Endothelial cell of umbilical vein (primary cell): ENCODE results near the gene RNF138. TPM values are rescaled to one million over a fixed set of nuclear protein-coding genes. Genes with fewer than 3 reads are reported as not detected.
"Not testable (repeated sequence)": the region's sequence is repeated elsewhere in the genome, so short reads cannot be mapped to it uniquely, and the experiment has no call there.

Experiments
- BruUV-seq: library from RNA; stranded (reverse); fragments of 400-500 nt; replicated peaks from 2 replicates; lab custom pipeline; 2021; lab: Mats Ljungman, UMichigan
- CTCF ChIA-PET: fragments of 300-600, 350-600 bp; sonication (Branson Sonifier 250); formaldehyde crosslinking; loops from one replicate; lab custom pipeline; 2021; ENCODE audit warnings: antibody characterized with exemption, inconsistent platforms; lab: Charles Lee
- POLR2A ChIA-PET: fragments of 300-600, 350-600 bp; sonication (Branson Sonifier 250); formaldehyde crosslinking; loops from one replicate; lab custom pipeline; 2021; ENCODE audit warnings: antibody characterized with exemption, inconsistent platforms; lab: Charles Lee
- DNase-seq: peaks from one replicate; pipeline ENCODE4 v3.0.0-alpha.2; 2011; ENCODE audit warnings: low read depth, low spot score
- FAIRE-seq: peaks from 2 replicates; lab custom pipeline; 2011; peaks lifted over from hg19 to GRCh38; lab: Jason Lieb, UNC
- H2AFZ ChIP-seq: 2 replicates; pipeline ENCODE4 v1.6.0; 2012; ENCODE audit warnings: low read depth, low read length, control low read depth, inconsistent platforms
- H3K27ac ChIP-seq: 2 replicates; pipeline ENCODE4 v1.5.1; 2011; ENCODE audit warnings: low read depth, mild to moderate bottlenecking, control low read depth, low read length, moderate library complexity; ENCODE audit not compliant: insufficient read depth
- H3K27me3 ChIP-seq, 2 experiments: 2 replicates each; pipeline versions ENCODE4 v1.6.0 to v1.6.1; 2011; ENCODE audit warnings: low read length in 2 of 2, mixed read lengths in 1 of 2; ENCODE audit not compliant: control insufficient read depth in 2 of 2, insufficient read depth in 2 of 2
- H3K36me3 ChIP-seq, 2 experiments: 2 replicates in 1 of 2; 3 replicates in 1 of 2; pipeline ENCODE4 v1.5.1; 2011; ENCODE audit warnings: low read length in 2 of 2, mild to moderate bottlenecking in 1 of 2, moderate library complexity in 1 of 2; ENCODE audit not compliant: control insufficient read depth in 2 of 2, insufficient read depth in 2 of 2; ENCODE audit errors: extremely low read depth in 1 of 2
- H3K4me1 ChIP-seq: 3 replicates; pipeline ENCODE4 v1.5.1; 2011; ENCODE audit warnings: mild to moderate bottlenecking, low read length; ENCODE audit not compliant: control insufficient read depth, insufficient read depth; ENCODE audit errors: extremely low read depth
- H3K4me2 ChIP-seq: 2 replicates; pipeline ENCODE4 v1.6.1; 2011; ENCODE audit warnings: low read length, control low read depth, mixed read lengths; ENCODE audit not compliant: insufficient read depth
- H3K4me3 ChIP-seq, 3 experiments: fragments of 200-600 bp in 1 of 3; sonication (generic), shearing (Covaris generic) in 1 of 3; replicated peaks in 1 of 3; 2 replicates each; pipeline ENCODE4 v1.5.1; 2011 to 2016; ENCODE audit warnings: control low read depth in 3 of 3, low read length in 3 of 3, mild to moderate bottlenecking in 2 of 3, inconsistent platforms in 1 of 3, low read depth in 1 of 3, moderate library complexity in 1 of 3; ENCODE audit not compliant: insufficient read depth in 1 of 3
- H3K79me2 ChIP-seq: 2 replicates; pipeline ENCODE4 v1.6.0; 2012; ENCODE audit warnings: low read length, inconsistent platforms; ENCODE audit not compliant: control insufficient read depth, insufficient read depth
- H3K9ac ChIP-seq: replicated peaks from 2 replicates; pipeline ENCODE3; 2011; ENCODE audit warnings: low read length, control low read depth; ENCODE audit not compliant: insufficient read depth; ENCODE audit errors: extremely low read depth
- H3K9me1 ChIP-seq: replicated peaks from 3 replicates; pipeline ENCODE4 v1.6.0; 2011; ENCODE audit warnings: mild to moderate bottlenecking, low read length; ENCODE audit not compliant: control insufficient read depth, insufficient read depth; ENCODE audit errors: extremely low read depth
- H3K9me3 ChIP-seq: replicated peaks from 2 replicates; pipeline ENCODE4 v1.5.1; 2012; ENCODE audit warnings: low read length, inconsistent platforms; ENCODE audit not compliant: control insufficient read depth, insufficient read depth
- H4K20me1 ChIP-seq: replicated peaks from 2 replicates; pipeline ENCODE3; 2011; ENCODE audit warnings: mild to moderate bottlenecking, low read length; ENCODE audit not compliant: control insufficient read depth, insufficient read depth; ENCODE audit errors: extremely low read depth
- EZH2 ChIP-seq: IDR thresholded peaks from 2 replicates; pipeline ENCODE4 v1.6.1; 2012; ENCODE audit warnings: borderline replicate concordance, low read depth, mild to moderate bottlenecking, moderate library complexity, low read length, inconsistent platforms; ENCODE audit not compliant: severe bottlenecking
- FOS ChIP-seq: IDR thresholded peaks from 2 replicates; pipeline ENCODE4 v1.6.1; 2011; ENCODE audit warnings: mild to moderate bottlenecking, low read length, moderate library complexity, borderline replicate concordance; ENCODE audit not compliant: insufficient read depth
- GATA2 ChIP-seq: IDR thresholded peaks from 2 replicates; pipeline ENCODE4 v1.7.0; 2011; ENCODE audit warnings: low read depth, mild to moderate bottlenecking, moderate library complexity, mixed read lengths, low read length; ENCODE audit not compliant: insufficient read length, insufficient read depth
- JUN ChIP-seq: IDR thresholded peaks from 2 replicates; pipeline ENCODE4 v1.6.1; 2011; ENCODE audit warnings: borderline replicate concordance, low read depth; ENCODE audit not compliant: insufficient read length, insufficient read depth
- MYC ChIP-seq: IDR thresholded peaks from one replicate; pipeline ENCODE4 v1.6.1; 2011; ENCODE audit warnings: mild to moderate bottlenecking, low read depth, low read length
- POLR2A ChIP-seq: IDR thresholded peaks from 2 replicates; pipeline ENCODE4 v1.6.1; 2012; ENCODE audit warnings: low read depth, mild to moderate bottlenecking, control low read depth, low read length
- POLR2AphosphoS5 ChIP-seq: IDR thresholded peaks from 2 replicates; pipeline ENCODE4 v1.6.1; 2012; ENCODE audit warnings: low read depth, mild to moderate bottlenecking, control low read depth, low read length, moderate library complexity; ENCODE audit not compliant: insufficient read depth
- dilution Hi-C: fragments of 300-500 bp; cut with MboI; formaldehyde crosslinking; loops from one replicate; pipeline ENCODE4 v1.15.0; 2019; ENCODE audit warnings: low sequenced_read_pairs; ENCODE audit not compliant: extremely low pct_ligation_motif_present
- intact Hi-C: fragments of 100-400 bp; cut with micrococcal nuclease; formaldehyde crosslinking; loops from one replicate; pipeline ENCODE4 v1.10.0; 2022
- polyA plus RNA-seq, 4 experiments: library from polyadenylated mRNA; depleted of rRNA in 3 of 4; stranded (reverse) in 3 of 4; unstranded in 1 of 4; fragments of >200 nt; gene quantifications; 2 replicates each; pipeline versions ENCODE4 v1.2.1 to v1.2.3, GENCODE V29; 2011 to 2012; ENCODE audit warnings: missing spikeins in 1 of 4
- total RNA-seq: library from RNA; stranded (reverse); gene quantifications from 2 replicates; pipeline ENCODE4 v1.2.3, GENCODE V29; 2021
- TF ChIP-seq, protein P1 (sequence below), 2 donors: IDR thresholded peaks; 1 replicate in 1 of 2; 2 replicates in 1 of 2; pipeline ENCODE4 v1.5.1; 2011; ENCODE audit warnings: low read length in 2 of 2, mild to moderate bottlenecking in 2 of 2, moderate library complexity in 2 of 2, control low read depth in 1 of 2, inconsistent platforms in 1 of 2, low read depth in 1 of 2; ENCODE audit not compliant: insufficient read depth in 1 of 2; ENCODE audit errors: extremely low read depth in 1 of 2
- TF ChIP-seq, protein P2 (sequence below): IDR thresholded peaks from 2 replicates; pipeline ENCODE4 v1.6.1; 2011; ENCODE audit not compliant: insufficient read depth, insufficient read length

The RNF138 gene
- total and polyA plus RNA-seq, 2 donors (not counting 3 experiments of a cell fraction or from before 2014, with no cell fraction given): 14.7 to 24.6 TPM

DNA sequence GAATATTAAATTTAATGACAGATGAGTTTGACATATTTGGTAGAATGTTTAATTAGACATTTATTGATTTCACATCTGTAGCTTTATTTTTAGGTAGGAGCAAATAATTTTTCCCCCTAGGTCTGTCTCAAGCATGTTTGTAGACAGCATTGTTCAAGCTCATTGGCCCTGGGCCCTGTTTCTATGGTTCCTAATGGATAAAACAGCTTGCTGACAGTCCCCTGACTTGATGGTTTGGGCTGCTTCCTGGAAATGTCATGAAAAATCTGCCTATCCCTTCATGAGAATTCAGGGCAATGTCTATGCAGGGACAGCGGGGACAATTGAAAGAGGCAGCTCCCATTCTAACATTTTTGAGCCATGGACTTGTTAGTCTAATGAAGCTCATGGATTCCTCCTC, 83.6 kb downstream of the RNF138 start:
- TF ChIP-seq, protein P1, sequence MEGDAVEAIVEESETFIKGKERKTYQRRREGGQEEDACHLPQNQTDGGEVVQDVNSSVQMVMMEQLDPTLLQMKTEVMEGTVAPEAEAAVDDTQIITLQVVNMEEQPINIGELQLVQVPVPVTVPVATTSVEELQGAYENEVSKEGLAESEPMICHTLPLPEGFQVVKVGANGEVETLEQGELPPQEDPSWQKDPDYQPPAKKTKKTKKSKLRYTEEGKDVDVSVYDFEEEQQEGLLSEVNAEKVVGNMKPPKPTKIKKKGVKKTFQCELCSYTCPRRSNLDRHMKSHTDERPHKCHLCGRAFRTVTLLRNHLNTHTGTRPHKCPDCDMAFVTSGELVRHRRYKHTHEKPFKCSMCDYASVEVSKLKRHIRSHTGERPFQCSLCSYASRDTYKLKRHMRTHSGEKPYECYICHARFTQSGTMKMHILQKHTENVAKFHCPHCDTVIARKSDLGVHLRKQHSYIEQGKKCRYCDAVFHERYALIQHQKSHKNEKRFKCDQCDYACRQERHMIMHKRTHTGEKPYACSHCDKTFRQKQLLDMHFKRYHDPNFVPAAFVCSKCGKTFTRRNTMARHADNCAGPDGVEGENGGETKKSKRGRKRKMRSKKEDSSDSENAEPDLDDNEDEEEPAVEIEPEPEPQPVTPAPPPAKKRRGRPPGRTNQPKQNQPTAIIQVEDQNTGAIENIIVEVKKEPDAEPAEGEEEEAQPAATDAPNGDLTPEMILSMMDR (IDR thresholded peaks at IDR 0.05; ENCODE audit: extremely low read depth in 1 of 2, insufficient read depth in 1 of 2, low read depth in 1 of 2, low read length in 2 of 2): no peak
- TF ChIP-seq GATA2 (no peak), POLR2AphosphoS5 (no peak), JUN (no peak), FOS (no peak), MYC (no peak), POLR2A (no peak), EZH2 (no peak)
- TF ChIP-seq, protein P2, sequence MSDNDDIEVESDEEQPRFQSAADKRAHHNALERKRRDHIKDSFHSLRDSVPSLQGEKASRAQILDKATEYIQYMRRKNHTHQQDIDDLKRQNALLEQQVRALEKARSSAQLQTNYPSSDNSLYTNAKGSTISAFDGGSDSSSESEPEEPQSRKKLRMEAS: no peak
- intact Hi-C loops (no loop called here), dilution Hi-C loops (no loop called here)
- Histone ChIP-seq H3K4me1 (no peaks in the 10 kb centered on the region), H4K20me1 (no peaks in the 10 kb centered on the region), H3K36me3 (no peaks in the 10 kb centered on the region), H3K9me1 (no peaks in the 10 kb centered on the region), H3K27me3 (no peaks in the 10 kb centered on the region), H3K79me2 (no peaks in the 10 kb centered on the region), H3K4me2 (no peak overlapping the region), H2AFZ (no peak overlapping the region), H3K9ac (no peak overlapping the region), H3K27ac (no peak overlapping the region), H3K9me3 (no peaks in the 10 kb centered on the region), H3K4me3 (no peak overlapping the region)
- DNase-seq (no peak), FAIRE-seq (no peak)
- CTCF ChIA-PET: interaction anchor here (1.0 to 1.4 kb wide), 3 partner anchors 17 to 374 kb away, joined by 3 to 5 read pairs (median 4); no protein-coding TSS in a partner anchor
- POLR2A ChIA-PET: no interaction called here
- no TSS peak for BruUV-seq

DNA sequence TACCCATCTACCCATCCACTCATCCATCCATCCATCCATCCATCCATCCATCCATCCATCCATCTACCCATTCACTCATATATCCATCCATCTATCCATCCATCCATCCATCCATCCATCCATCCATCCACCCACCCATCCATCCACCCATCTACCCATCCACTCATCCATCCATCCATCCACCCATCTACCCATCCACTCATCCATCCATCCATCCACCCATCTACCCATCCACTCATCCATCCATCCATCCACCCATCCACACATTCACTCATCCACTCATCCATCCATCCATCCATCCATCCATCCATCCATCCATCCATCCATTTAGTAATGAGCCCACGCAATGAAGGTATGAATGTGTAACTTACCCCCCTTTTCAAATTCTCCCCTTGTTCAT, 85.1 kb downstream of the RNF138 start:
- H3K4me2 ChIP-seq, DNase-seq, H3K9me3 ChIP-seq, H3K36me3 ChIP-seq, H3K9ac ChIP-seq, FAIRE-seq, H4K20me1 ChIP-seq, POLR2A ChIA-PET, intact Hi-C loops, H3K4me1 ChIP-seq, H3K27ac ChIP-seq, BruUV-seq, H3K9me1 ChIP-seq, H3K79me2 ChIP-seq, H3K27me3 ChIP-seq, H2AFZ ChIP-seq, dilution Hi-C loops, H3K4me3 ChIP-seq: not testable (repeated sequence)
- CTCF ChIA-PET: interaction anchor here (1.0 kb wide), 1 partner anchor 375 kb away, joined by 3 read pairs; no protein-coding TSS in a partner anchor
